PC-9 (cell line): Measurements from ENCODE around the gene KLK14.

Experiments used
- EZH2 ChIP-seq: fragments of 200-600 bp; sonication (generic); IDR thresholded peaks from 2 replicates; pipeline ENCODE4 v1.8.0; 2017; ENCODE audit warnings: antibody characterized with exemption, low read depth
- TF ChIP-seq, protein P1 (sequence below): fragments of 200-600 bp; sonication (generic); conservative IDR thresholded peaks from 2 replicates; pipeline ENCODE4 v1.6.1; 2017; ENCODE audit warnings: mixed run types, antibody characterized with exemption, mild to moderate bottlenecking, moderate library complexity

DNA sequence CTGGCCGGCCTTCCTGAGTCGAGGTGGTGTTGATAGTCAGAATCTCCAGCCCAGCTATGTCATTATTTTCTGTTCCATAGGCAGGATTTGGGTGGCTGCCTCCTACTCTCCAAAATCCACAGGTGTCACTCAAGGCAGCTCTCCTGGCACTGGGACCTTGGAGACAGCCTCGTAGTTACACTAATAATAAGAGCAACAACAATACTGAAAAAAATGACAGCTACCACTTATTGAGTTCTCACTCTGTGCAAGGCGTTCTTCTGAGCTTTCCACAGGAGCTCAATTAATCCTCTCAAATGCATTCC is 35.7 kb downstream of the KLK14 start:
- TF ChIP-seq, protein P1, sequence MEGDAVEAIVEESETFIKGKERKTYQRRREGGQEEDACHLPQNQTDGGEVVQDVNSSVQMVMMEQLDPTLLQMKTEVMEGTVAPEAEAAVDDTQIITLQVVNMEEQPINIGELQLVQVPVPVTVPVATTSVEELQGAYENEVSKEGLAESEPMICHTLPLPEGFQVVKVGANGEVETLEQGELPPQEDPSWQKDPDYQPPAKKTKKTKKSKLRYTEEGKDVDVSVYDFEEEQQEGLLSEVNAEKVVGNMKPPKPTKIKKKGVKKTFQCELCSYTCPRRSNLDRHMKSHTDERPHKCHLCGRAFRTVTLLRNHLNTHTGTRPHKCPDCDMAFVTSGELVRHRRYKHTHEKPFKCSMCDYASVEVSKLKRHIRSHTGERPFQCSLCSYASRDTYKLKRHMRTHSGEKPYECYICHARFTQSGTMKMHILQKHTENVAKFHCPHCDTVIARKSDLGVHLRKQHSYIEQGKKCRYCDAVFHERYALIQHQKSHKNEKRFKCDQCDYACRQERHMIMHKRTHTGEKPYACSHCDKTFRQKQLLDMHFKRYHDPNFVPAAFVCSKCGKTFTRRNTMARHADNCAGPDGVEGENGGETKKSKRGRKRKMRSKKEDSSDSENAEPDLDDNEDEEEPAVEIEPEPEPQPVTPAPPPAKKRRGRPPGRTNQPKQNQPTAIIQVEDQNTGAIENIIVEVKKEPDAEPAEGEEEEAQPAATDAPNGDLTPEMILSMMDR: no peak
- TF ChIP-seq EZH2: no peak
